Neuronal stem cell (in vitro differentiated cells): ENCODE measurements around the gene TXNDC12.

Source experiments
- DNase-seq: peaks from one replicate; pipeline ENCODE4 v3.0.0-alpha.2; 2013; ENCODE audit warnings: low spot score
- H2AFZ ChIP-seq: one replicate; pipeline ENCODE4 v1.6.1; 2013; ENCODE audit warnings: mild to moderate bottlenecking, low read length, inconsistent platforms
- H2AK5ac ChIP-seq: 2 replicates; pipeline ENCODE4 v1.6.1; 2013; ENCODE audit warnings: low read depth, mild to moderate bottlenecking, inconsistent platforms, low read length, moderate library complexity, mixed read lengths
- H2BK120ac ChIP-seq: 2 replicates; pipeline ENCODE4 v1.6.1; 2013; ENCODE audit warnings: low read depth, mild to moderate bottlenecking, inconsistent platforms, low read length, moderate library complexity, mixed read lengths
- H2BK12ac ChIP-seq: one replicate; pipeline ENCODE4 v1.6.1; 2013; ENCODE audit warnings: low read length, inconsistent platforms
- H2BK15ac ChIP-seq: 2 replicates; pipeline ENCODE4 v1.6.1; 2013; ENCODE audit warnings: mild to moderate bottlenecking, low read length, inconsistent platforms, mixed read lengths
- H2BK5ac ChIP-seq: one replicate; pipeline ENCODE4 v1.6.1; 2013; ENCODE audit warnings: inconsistent platforms, mild to moderate bottlenecking, low read length, moderate library complexity
- H3K14ac ChIP-seq: one replicate; pipeline ENCODE4 v1.6.1; 2013; ENCODE audit warnings: low read length, inconsistent platforms
- H3K18ac ChIP-seq: 2 replicates; pipeline ENCODE4 v1.6.1; 2013; ENCODE audit warnings: low read length, inconsistent platforms
- H3K23ac ChIP-seq: 2 replicates; pipeline ENCODE4 v1.6.1; 2013; ENCODE audit warnings: low read depth, mild to moderate bottlenecking, mixed read lengths, low read length, inconsistent platforms; ENCODE audit not compliant: poor library complexity
- H3K27ac ChIP-seq: replicated peaks from 3 replicates; pipeline ENCODE4 v1.5.1; 2013; ENCODE audit warnings: low read length, inconsistent platforms
- H3K27me3 ChIP-seq, 3 experiments: 2 replicates each; pipeline ENCODE4 v1.6.1; 2013; ENCODE audit warnings: low read length in 3 of 3, mild to moderate bottlenecking in 2 of 3, inconsistent platforms in 1 of 3, low read depth in 1 of 3, mixed read lengths in 1 of 3, moderate library complexity in 1 of 3; ENCODE audit not compliant: control insufficient read depth in 3 of 3, insufficient read depth in 3 of 3
- H3K36me3 ChIP-seq, 2 donors: replicated peaks in 1 of 2; 2 replicates each; pipeline ENCODE4 v1.6.1; 2013; ENCODE audit warnings: low read length in 2 of 2; ENCODE audit not compliant: control insufficient read depth in 2 of 2, insufficient read depth in 2 of 2
- H3K4ac ChIP-seq: 2 replicates; pipeline ENCODE4 v1.6.1; 2013; ENCODE audit warnings: inconsistent platforms, mild to moderate bottlenecking, low read length, moderate library complexity
- H3K4me1 ChIP-seq, 2 donors: 1 replicate in 1 of 2; 2 replicates in 1 of 2; pipeline ENCODE4 v1.6.1; 2013; ENCODE audit warnings: low read length in 2 of 2, low read depth in 1 of 2; ENCODE audit not compliant: control insufficient read depth in 2 of 2, insufficient read depth in 1 of 2
- H3K4me2 ChIP-seq: one replicate; pipeline ENCODE4 v1.6.1; 2013; ENCODE audit warnings: mild to moderate bottlenecking, low read length, inconsistent platforms; ENCODE audit not compliant: insufficient read depth, poor library complexity, severe bottlenecking
- H3K4me3 ChIP-seq, 2 donors: 2 replicates each; pipeline ENCODE4 v1.5.1; 2013; ENCODE audit warnings: low read length in 2 of 2, mild to moderate bottlenecking in 2 of 2, inconsistent platforms in 1 of 2, moderate library complexity in 1 of 2
- H3K79me1 ChIP-seq: one replicate; pipeline ENCODE4 v1.6.1; 2013; ENCODE audit warnings: low read depth, mild to moderate bottlenecking, inconsistent platforms, low read length, moderate library complexity
- H3K9ac ChIP-seq: one replicate; pipeline ENCODE4 v1.6.1; 2013; ENCODE audit warnings: mild to moderate bottlenecking, low read depth, low read length, inconsistent platforms; ENCODE audit not compliant: poor library complexity
- H3K9me3 ChIP-seq, 2 donors: replicated peaks in 1 of 2; 2 replicates each; pipeline versions ENCODE3 to v1.6.1; 2013; ENCODE audit warnings: low read length in 2 of 2, mild to moderate bottlenecking in 2 of 2, inconsistent platforms in 1 of 2, low read depth in 1 of 2, mixed read lengths in 1 of 2, moderate library complexity in 1 of 2; ENCODE audit not compliant: control insufficient read depth in 2 of 2, insufficient read depth in 1 of 2
- H4K8ac ChIP-seq: one replicate; pipeline ENCODE4 v1.6.1; 2013; ENCODE audit warnings: low read depth, mild to moderate bottlenecking, inconsistent platforms, low read length, moderate library complexity
- H4K91ac ChIP-seq: one replicate; pipeline ENCODE4 v1.6.1; 2013; ENCODE audit warnings: low read length, low read depth, mild to moderate bottlenecking, inconsistent platforms; ENCODE audit not compliant: poor library complexity
- WGBS, 2 donors: extraction: QIAGEN DNeasy Blood & Tissue Kit; methylation state at CpG; one replicate each; pipeline ENCODE4 v1.1.7; 2013; ENCODE audit warnings: missing lambda C conversion rate in 2 of 2, mixed read lengths in 1 of 2; ENCODE audit not compliant: insufficient read length in 2 of 2, insufficient replicate concordance in 1 of 2; ENCODE audit errors: extremely low coverage in 2 of 2; 5-methylcytosine and 5-hydroxymethylcytosine counted together

The TXNDC12 gene

GRCh38 chr1:52003877-52004276 is 51.1 kb downstream of the TXNDC12 start:
- H3K4me1 ChIP-seq, result peaks cover 5 to 10% of the 10 kb centered on the region in 2 donors
- H2BK5ac ChIP-seq, result no peak overlapping the region
- no peak overlapping the region for H4K8ac ChIP-seq
- no peak overlapping the region for H2AFZ ChIP-seq
- no peak overlapping the region for H3K18ac ChIP-seq
- H2BK15ac ChIP-seq, result no peak overlapping the region
- WGBS, 2 donors, result no CpG with 5 or more reads among the region's 4 CpGs
- H3K14ac ChIP-seq, result no peak overlapping the region
- peaks cover 0 to 30% (median 0%) of the 10 kb centered on the region in 3 experiments for H3K27me3 ChIP-seq
- no peak overlapping the region for H2BK120ac ChIP-seq
- no peak overlapping the region for H3K23ac ChIP-seq
- H3K79me1 ChIP-seq, result no peaks in the 10 kb centered on the region
- no peak overlapping the region for H3K4me3 ChIP-seq
- no peak overlapping the region for H3K9ac ChIP-seq
- H4K91ac ChIP-seq, result no peak overlapping the region
- DNase-seq, result no peak
- H3K4ac ChIP-seq, result no peak overlapping the region
- no peak overlapping the region for H3K27ac ChIP-seq
- no peak overlapping the region for H2BK12ac ChIP-seq
- H3K9me3 ChIP-seq, result no peaks in the 10 kb centered on the region
- H3K36me3 ChIP-seq, result no peaks in the 10 kb centered on the region
- H3K4me2 ChIP-seq, result no peak overlapping the region
- no peak overlapping the region for H2AK5ac ChIP-seq

- no peaks in the 10 kb centered on the region for H3K36me3 ChIP-seq
- no peak overlapping the region for H3K27ac ChIP-seq
- no peak overlapping the region for H3K9ac ChIP-seq
- H3K18ac ChIP-seq, result no peak overlapping the region
- H4K91ac ChIP-seq, result no peak overlapping the region
- H2AFZ ChIP-seq, result no peak overlapping the region
- no peaks in the 10 kb centered on the region for H3K79me1 ChIP-seq
- no CpG with 5 or more reads among the region's 9 CpGs for WGBS, 2 donors
- DNase-seq, result peak; percentile 88
- H3K23ac ChIP-seq, result no peak overlapping the region
- H3K9me3 ChIP-seq, result no peaks in the 10 kb centered on the region
- H3K14ac ChIP-seq, result no peak overlapping the region
- peak overlapping the region in 1 of 2 donors; percentile 43 for H3K4me3 ChIP-seq
- no peak overlapping the region for H3K4me2 ChIP-seq
- no peak overlapping the region for H2BK120ac ChIP-seq
- H2BK12ac ChIP-seq, result no peak overlapping the region
- no peak overlapping the region for H2AK5ac ChIP-seq
- no peak overlapping the region for H2BK15ac ChIP-seq
- H4K8ac ChIP-seq, result no peak overlapping the region
- H2BK5ac ChIP-seq, result no peak overlapping the region
- H3K4ac ChIP-seq, result no peak overlapping the region
- H3K4me1 ChIP-seq, result peaks cover 7 to 9% of the 10 kb centered on the region in 2 donors
- H3K27me3 ChIP-seq, result peaks cover 0 to 40% (median 0%) of the 10 kb centered on the region in 3 experiments
Observed at GRCh38 chr1:52002038-52002917, 52.7 kb downstream of the TXNDC12 start.

- no peak overlapping the region for H3K23ac ChIP-seq
- H3K9ac ChIP-seq, result no peak overlapping the region
- H3K4me3 ChIP-seq, result no peak overlapping the region
- H3K36me3 ChIP-seq, result no peaks in the 10 kb centered on the region
- H3K79me1 ChIP-seq, result no peaks in the 10 kb centered on the region
- H2BK15ac ChIP-seq, result no peak overlapping the region
- H2AK5ac ChIP-seq, result no peak overlapping the region
- H2AFZ ChIP-seq, result no peak overlapping the region
- H4K8ac ChIP-seq, result no peak overlapping the region
- no peak overlapping the region for H2BK5ac ChIP-seq
- no peak overlapping the region for H3K27ac ChIP-seq
- H4K91ac ChIP-seq, result no peak overlapping the region
- no peak overlapping the region for H3K14ac ChIP-seq
- no peak overlapping the region for H2BK120ac ChIP-seq
- H3K4ac ChIP-seq, result no peak overlapping the region
- H3K4me1 ChIP-seq, result peaks cover 1 to 2% of the 10 kb centered on the region in 2 donors
- H3K9me3 ChIP-seq, result no peaks in the 10 kb centered on the region
- H3K18ac ChIP-seq, result no peak overlapping the region
- no peak overlapping the region for H2BK12ac ChIP-seq
- no CpG with 5 or more reads among the region's 1 CpG for WGBS, 2 donors
- H3K4me2 ChIP-seq, result no peak overlapping the region
- peaks cover 0 to 48% (median 0%) of the 10 kb centered on the region in 3 experiments for H3K27me3 ChIP-seq
- no peak for DNase-seq
Observed at GRCh38 chr1:51998701-51999100, 56.3 kb downstream of the TXNDC12 start.

GRCh38 chr1:51997974-51998382 is 57.0 kb downstream of the TXNDC12 start:
- Histone ChIP-seq H3K4me3 (no peak overlapping the region), H3K4ac (no peak overlapping the region), H3K14ac (no peak overlapping the region), H2AFZ (no peak overlapping the region), H2BK5ac (no peak overlapping the region), H3K27me3 (peaks cover 0 to 51% (median 0%) of the 10 kb centered on the region in 3 experiments), H3K4me2 (no peak overlapping the region), H4K91ac (no peak overlapping the region), H4K8ac (no peak overlapping the region), H3K18ac (no peak overlapping the region), H2BK12ac (no peak overlapping the region), H2AK5ac (no peak overlapping the region), H3K27ac (no peak overlapping the region), H2BK15ac (no peak overlapping the region), H2BK120ac (no peak overlapping the region), H3K79me1 (no peaks in the 10 kb centered on the region), H3K9me3 (no peaks in the 10 kb centered on the region), H3K36me3 (no peaks in the 10 kb centered on the region), H3K23ac (no peak overlapping the region), H3K9ac (no peak overlapping the region), H3K4me1 (peaks cover 1 to 2% of the 10 kb centered on the region in 2 donors)
- WGBS, 2 donors, result no CpG with 5 or more reads among the region's 5 CpGs
- no peak for DNase-seq
